GM19043 (cell line): Measurements from ENCODE around the gene STRA8.
A peak's percentile ranks its signal among the peaks of the same experiment; 100 is the strongest.

Source experiments
- ATAC-seq: cut with Tn5 transposase; IDR thresholded peaks from one replicate; pipeline ENCODE4 v1.9.1; 2021; ENCODE audit warnings: low read depth; ENCODE audit not compliant: unreplicated experiment

The STRA8 gene

DNA sequence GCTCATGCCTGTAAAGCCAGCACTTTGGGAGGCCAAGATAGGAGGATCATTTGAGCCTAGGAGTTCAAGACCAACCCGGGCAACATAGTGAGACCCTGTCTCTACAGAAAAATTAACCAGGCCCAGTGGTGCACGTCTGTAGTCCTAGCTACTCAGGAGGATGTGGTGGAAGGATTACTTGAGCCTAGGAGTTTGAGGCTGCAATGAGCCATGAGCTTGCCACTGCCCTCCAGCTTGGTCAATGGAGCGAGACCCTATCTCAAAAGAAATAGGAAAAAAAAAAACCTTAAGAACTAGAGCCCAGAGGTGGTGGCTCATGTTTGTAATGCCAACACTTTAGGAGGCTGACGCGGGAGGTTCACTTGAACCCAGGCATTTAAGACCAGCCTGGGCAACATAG, 2.2 kb downstream of the STRA8 start:
- ATAC-seq, result no peak

GRCh38 chr7:135236727-135237126, 3.1 kb downstream of the STRA8 start:
- ATAC-seq, result peak; percentile 91

- ATAC-seq, result no peak
Observed at GRCh38 chr7:135238112-135238744, 4.6 kb downstream of the STRA8 start.

DNA sequence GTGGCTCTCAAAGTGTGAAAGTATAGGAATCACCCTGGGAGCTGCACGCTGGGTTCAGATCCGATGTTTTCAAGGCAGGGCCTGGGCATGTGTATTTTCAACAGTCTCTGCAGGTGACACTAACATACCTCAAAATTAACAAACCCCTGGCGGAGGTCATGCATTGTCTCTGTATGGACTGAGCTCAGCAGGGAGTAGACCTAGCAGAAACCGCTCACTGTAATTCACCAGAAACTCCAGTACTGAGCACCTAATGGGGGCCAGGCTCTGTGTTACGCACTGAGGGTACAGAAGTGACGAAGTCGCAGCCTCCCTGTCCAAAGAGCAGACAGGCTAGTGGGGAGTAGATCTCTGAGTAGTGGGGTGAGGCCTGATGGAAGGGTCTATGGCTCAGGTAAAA, 5.6 kb downstream of the STRA8 start:
- ATAC-seq, result no peak

GRCh38 chr7:135240441-135240840, 6.8 kb downstream of the STRA8 start:
- ATAC-seq, result no peak

- no peak for ATAC-seq
Observed at GRCh38 chr7:135242096-135242684, 8.6 kb downstream of the STRA8 start.

GRCh38 chr7:135245226-135246190, 11.9 kb downstream of the STRA8 start:
- ATAC-seq, result no peak

DNA sequence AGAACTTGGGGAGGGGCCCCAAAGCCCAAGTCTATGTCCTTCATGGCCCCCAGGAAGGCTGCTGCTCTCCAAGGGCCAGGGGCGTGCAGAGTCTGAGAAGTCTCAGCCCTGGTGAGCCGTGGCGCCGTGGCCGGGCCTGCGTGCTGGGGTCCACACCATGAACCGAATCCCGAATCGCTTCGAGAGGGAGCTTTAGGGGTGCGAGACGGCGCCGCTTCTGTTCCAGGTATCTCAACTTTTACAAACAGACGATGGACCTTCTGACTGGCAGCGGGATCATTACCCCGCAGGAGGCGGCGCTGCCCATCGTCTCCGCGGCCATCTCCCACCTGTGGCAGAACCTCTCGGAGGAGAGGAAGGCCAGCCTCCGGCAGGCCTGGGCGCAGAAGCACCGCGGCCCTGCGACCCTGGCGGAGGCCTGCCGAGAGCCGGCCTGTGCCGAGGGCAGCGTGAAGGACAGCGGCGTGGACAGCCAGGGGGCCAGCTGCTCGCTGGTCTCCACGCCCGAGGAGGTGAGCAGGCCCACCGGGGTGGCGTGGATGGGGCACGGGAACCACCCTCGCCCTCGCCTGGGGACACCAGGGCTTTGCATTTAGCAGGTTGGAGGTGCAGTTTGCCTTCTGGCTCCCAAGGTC, 12.7 kb downstream of the STRA8 start:
- ATAC-seq, result no peak

DNA sequence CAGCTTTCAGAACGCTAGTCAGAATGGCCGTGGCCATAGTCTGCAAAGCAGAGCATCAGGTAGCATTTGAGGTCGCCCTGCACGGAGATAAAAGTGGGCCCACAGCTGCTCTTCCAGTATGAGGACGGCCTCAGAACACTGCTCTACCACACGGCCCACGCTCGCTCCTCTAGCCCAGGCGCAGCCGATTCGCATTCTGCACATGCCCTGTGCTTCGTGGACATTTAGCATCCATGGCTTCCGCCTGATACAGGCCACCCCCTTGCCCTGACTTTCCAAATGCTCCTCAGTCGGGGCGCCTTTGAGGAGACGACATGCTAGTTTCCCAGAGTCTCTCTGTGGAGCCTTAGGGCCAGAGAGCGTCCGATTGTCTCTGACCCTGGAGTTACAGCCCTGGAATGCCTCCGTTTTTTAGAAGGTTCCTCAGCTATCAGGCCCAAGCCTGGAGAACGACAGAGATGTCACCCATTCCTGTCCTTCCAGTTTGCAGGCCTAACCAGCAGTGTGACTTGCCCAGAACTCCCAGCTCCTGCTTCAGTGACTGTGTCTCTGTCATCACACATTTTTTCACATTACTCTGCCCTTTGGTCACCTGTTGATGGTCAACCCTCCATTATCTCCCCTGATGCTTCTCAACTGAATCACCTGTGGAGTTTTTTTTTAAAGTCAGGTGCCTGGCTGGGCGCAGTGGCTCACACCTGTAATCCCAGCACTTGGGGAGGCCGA, 14.3 kb downstream of the STRA8 start:
- no peak for ATAC-seq

GRCh38 chr7:135248546-135248945, 14.9 kb downstream of the STRA8 start:
- ATAC-seq, result no peak

GRCh38 chr7:135251496-135252391, 18.1 kb downstream of the STRA8 start:
- ATAC-seq, result no peak

DNA sequence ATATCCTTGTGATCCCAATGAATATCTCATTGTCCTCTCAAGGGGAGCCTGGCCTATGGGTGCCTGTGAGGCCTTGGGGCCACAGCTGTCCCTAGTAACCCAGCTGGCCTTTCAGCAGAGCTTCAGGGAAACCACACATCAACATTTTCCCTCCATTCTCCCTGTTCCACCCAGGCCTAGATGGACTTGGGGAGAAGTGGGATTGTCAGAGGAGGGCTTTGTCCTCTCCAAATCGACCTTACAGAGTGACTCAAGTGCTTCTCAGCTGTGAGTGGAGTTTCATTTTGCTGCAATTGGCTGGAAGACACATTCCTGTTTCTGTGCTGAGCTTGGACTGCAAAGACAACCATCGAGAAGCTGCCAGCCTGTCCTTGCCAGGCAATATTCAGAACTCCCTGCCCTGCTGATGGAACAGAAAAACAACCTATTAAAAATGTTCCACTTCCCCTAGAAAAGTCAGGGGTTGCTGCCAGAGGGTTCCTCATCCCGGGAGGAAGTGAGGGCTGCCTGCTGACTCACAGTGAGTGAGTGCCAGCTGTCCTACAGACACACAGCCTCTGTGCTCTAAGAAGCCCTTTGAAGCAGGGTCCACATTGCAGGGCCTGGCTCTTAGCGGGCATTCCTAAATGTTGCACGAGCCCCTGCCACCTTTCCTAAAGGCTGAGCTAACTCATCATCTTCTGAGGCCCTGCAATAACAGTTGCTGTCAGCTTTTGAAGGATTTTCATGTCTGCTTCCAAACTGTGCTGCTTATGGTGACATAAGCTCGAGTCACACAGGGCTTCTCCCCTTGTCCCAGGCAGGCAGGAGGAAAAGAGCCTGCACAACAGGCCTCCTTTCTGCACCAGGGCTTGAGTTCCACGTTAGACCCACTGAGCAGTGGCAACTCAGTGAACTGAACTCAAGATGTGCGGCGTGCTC, 20.5 kb downstream of the STRA8 start:
- no peak for ATAC-seq

DNA sequence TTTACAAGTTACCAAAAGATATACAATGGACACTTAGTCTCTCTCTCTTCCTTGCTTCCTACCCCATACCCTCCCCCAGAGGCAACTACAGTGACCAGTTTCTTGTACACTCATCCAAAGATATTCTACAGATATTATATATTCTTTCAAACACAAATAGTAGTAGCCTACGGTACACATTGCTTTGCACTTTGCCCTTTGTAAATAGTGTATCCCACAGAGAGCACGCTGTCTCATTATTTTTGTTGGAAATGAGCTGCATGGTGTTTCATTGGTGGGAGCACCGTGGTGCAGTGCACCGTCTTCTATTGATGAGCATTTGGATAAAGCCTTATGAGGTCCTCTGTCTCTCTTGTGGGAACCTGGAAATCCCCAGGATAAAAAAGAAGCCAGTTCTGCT, 24.2 kb downstream of the STRA8 start:
- no peak for ATAC-seq

DNA sequence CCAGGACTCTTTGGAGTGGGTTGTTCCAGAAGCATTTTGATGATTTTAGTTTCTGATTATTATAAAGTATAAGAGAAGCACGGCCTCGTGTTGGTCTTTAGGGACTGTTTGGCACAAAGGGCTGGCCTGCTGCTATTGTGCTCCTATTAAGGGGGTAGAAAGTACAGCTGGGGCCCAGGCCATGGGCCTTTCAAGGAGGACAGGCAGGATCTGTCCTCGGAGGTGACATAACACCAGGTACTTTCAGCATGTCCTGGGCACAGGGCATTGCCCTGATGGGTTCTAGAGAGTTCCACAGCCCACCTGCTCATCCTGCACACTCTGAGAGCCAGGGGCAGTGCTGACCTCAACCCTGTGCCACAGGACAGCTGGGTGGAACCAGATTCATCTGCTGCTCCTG, 24.9 kb downstream of the STRA8 start:
- ATAC-seq, result no peak

- ATAC-seq, result no peak
Observed at GRCh38 chr7:135259702-135260101, 26.1 kb downstream of the STRA8 start.

- ATAC-seq, result no peak
Observed at GRCh38 chr7:135260470-135260869, 26.8 kb downstream of the STRA8 start.

GRCh38 chr7:135260930-135261721, 27.5 kb downstream of the STRA8 start:
- ATAC-seq, result no peak
